ENCODE results near the gene NFE2L2. TPM values are rescaled to one million over a fixed set of nuclear protein-coding genes. Genes with fewer than 3 reads are reported as not detected.

The NFE2L2 gene
- total and polyA plus RNA-seq, 2 experiments from 2014 or later, result 88.3 to 90.2 TPM

- Histone ChIP-seq H3K4me1 (ENCODE audit: insufficient read depth) (peaks cover 50% of the 10 kb centered on the region), H3K9me3 (ENCODE audit: low read depth) (no peaks in the 10 kb centered on the region), H2AFZ (no peak overlapping the region), H3K36me3 (replicated peaks; ENCODE audit: insufficient read depth, low read depth) (no peaks in the 10 kb centered on the region), H3K79me2 (peaks cover 96% of the 10 kb centered on the region), H3K27me3 (no peaks in the 10 kb centered on the region), H3K27ac (peak overlapping the region; percentile 92), H4K20me1 (ENCODE audit: insufficient read depth, poor library complexity, severe bottlenecking) (peaks cover 88% of the 10 kb centered on the region), H3K4me2 (no peak overlapping the region), H3K9me2 (replicated peaks; ENCODE audit: insufficient read depth) (no peaks in the 10 kb centered on the region), H3K4me3 (no peak overlapping the region)
- TF ChIP-seq CTCF (IDR thresholded peaks at IDR 0.05; ENCODE audit: poor library complexity) (no peak), EZH2 (IDR thresholded peaks at IDR 0.05; ENCODE audit: borderline replicate concordance) (no peak), EZH2phosphoT487 (IDR thresholded peaks at IDR 0.05; ENCODE audit: low read depth, severe bottlenecking, unreplicated experiment) (no peak)
- peak; percentile 58 for DNase-seq (ENCODE audit: low spot score)
- WGBS (ENCODE audit: low lambda C conversion rate, missing lambda C conversion rate), result 55% methylated on average over 4 of the region's 4 CpGs
Observed at GRCh38 chr2:177245010-177245422, 19.5 kb downstream of the NFE2L2 start.

GRCh38 chr2:177244244-177244771, 20.2 kb downstream of the NFE2L2 start:
- TF ChIP-seq EZH2 (IDR thresholded peaks at IDR 0.05; ENCODE audit: borderline replicate concordance) (no peak), CTCF (IDR thresholded peaks at IDR 0.05; ENCODE audit: poor library complexity) (no peak), EZH2phosphoT487 (IDR thresholded peaks at IDR 0.05; ENCODE audit: low read depth, severe bottlenecking, unreplicated experiment) (no peak)
- H3K79me2 ChIP-seq, result peaks cover 96% of the 10 kb centered on the region
- H3K4me1 ChIP-seq (ENCODE audit: insufficient read depth), result peaks cover 57% of the 10 kb centered on the region
- no peaks in the 10 kb centered on the region for H3K27me3 ChIP-seq
- no peak for DNase-seq (ENCODE audit: low spot score)
- H3K9me2 ChIP-seq (replicated peaks; ENCODE audit: insufficient read depth), result no peaks in the 10 kb centered on the region
- no peak overlapping the region for H3K4me2 ChIP-seq
- H4K20me1 ChIP-seq (ENCODE audit: insufficient read depth, poor library complexity, severe bottlenecking), result peaks cover 88% of the 10 kb centered on the region
- H2AFZ ChIP-seq, result no peak overlapping the region
- WGBS (ENCODE audit: low lambda C conversion rate, missing lambda C conversion rate), result 93% methylated on average over 6 of the region's 6 CpGs
- peak overlapping the region; percentile 92 for H3K27ac ChIP-seq
- H3K36me3 ChIP-seq (replicated peaks; ENCODE audit: insufficient read depth, low read depth), result no peaks in the 10 kb centered on the region
- no peaks in the 10 kb centered on the region for H3K9me3 ChIP-seq (ENCODE audit: low read depth)
- H3K4me3 ChIP-seq, result no peak overlapping the region

- Histone ChIP-seq H3K4me1 (ENCODE audit: insufficient read depth) (peaks cover 63% of the 10 kb centered on the region), H3K27ac (peak overlapping the region; percentile 92), H3K4me3 (no peak overlapping the region), H3K9me2 (replicated peaks; ENCODE audit: insufficient read depth) (no peaks in the 10 kb centered on the region), H3K9me3 (ENCODE audit: low read depth) (no peaks in the 10 kb centered on the region), H3K79me2 (peaks cover 96% of the 10 kb centered on the region), H3K27me3 (no peaks in the 10 kb centered on the region), H2AFZ (no peak overlapping the region), H3K4me2 (peak overlapping the region; percentile 70), H3K36me3 (replicated peaks; ENCODE audit: insufficient read depth, low read depth) (no peaks in the 10 kb centered on the region), H4K20me1 (ENCODE audit: insufficient read depth, poor library complexity, severe bottlenecking) (peaks cover 88% of the 10 kb centered on the region)
- TF ChIP-seq CTCF (IDR thresholded peaks at IDR 0.05; ENCODE audit: poor library complexity), result no peak
- TF ChIP-seq EZH2phosphoT487 (IDR thresholded peaks at IDR 0.05; ENCODE audit: low read depth, severe bottlenecking, unreplicated experiment), result no peak
- no peak for TF ChIP-seq EZH2 (IDR thresholded peaks at IDR 0.05; ENCODE audit: borderline replicate concordance)
- no peak for DNase-seq (ENCODE audit: low spot score)
Observed at GRCh38 chr2:177243476-177243875, 21.1 kb downstream of the NFE2L2 start.

Measured in hepatocyte (in vitro differentiated cells).